Gastroesophageal sphincter (tissue), 4 donors: ENCODE data around the gene SYNJ2. TPM values are rescaled to one million over a fixed set of nuclear protein-coding genes. Genes with fewer than 3 reads are reported as not detected.
"Not testable (repeated sequence)": the region's sequence is repeated elsewhere in the genome, so short reads cannot be mapped to it uniquely, and the experiment has no call there.

Experiments
- ATAC-seq: fragments of 150-250 bp; one replicate; pipeline ENCODE4 v1.9.1; 2016; ENCODE audit warnings: mild to moderate bottlenecking, moderate library complexity
- H3K27ac ChIP-seq, 4 donors: fragments of 200-600 bp; sonication (generic) in 3 of 4; 1 replicate in 3 of 4; 2 replicates in 1 of 4; pipeline ENCODE4 v1.5.1; 2016 to 2019
- H3K27me3 ChIP-seq: fragments of 200-600 bp; sonication (generic); one replicate; pipeline ENCODE4 v1.5.1; 2019
- H3K36me3 ChIP-seq, 2 donors: fragments of 200-600 bp; sonication (generic); one replicate each; pipeline ENCODE4 v1.5.1; 2019; ENCODE audit warnings: control low read depth in 1 of 2
- H3K4me1 ChIP-seq, 3 donors: fragments of 200-600 bp; sonication (generic); 1 replicate in 2 of 3; 2 replicates in 1 of 3; pipeline ENCODE4 v1.5.1; 2016 to 2019; ENCODE audit warnings: control low read depth in 2 of 3
- H3K4me3 ChIP-seq, 2 donors: fragments of 200-600 bp; sonication (generic); one replicate each; pipeline ENCODE4 v1.5.1; 2019; ENCODE audit warnings: mild to moderate bottlenecking in 1 of 2, moderate library complexity in 1 of 2
- H3K9me3 ChIP-seq, 3 donors: fragments of 200-600 bp; sonication (generic); one replicate each; pipeline ENCODE4 v1.5.1; 2017 to 2019; ENCODE audit warnings: control low read depth in 2 of 3
- EP300 ChIP-seq: sonication (generic); formaldehyde crosslinking; IDR thresholded peaks from one replicate; pipeline ENCODE4 v1.6.1; 2017; ENCODE audit warnings: antibody characterized with exemption, mild to moderate bottlenecking
- POLR2A ChIP-seq, 2 donors: fragments of 450-650 bp; IDR thresholded peaks; one replicate each; pipeline ENCODE4 v1.6.1; 2017; ENCODE audit warnings: antibody characterized with exemption in 2 of 2, mild to moderate bottlenecking in 2 of 2, moderate library complexity in 1 of 2
- POLR2AphosphoS5 ChIP-seq: sonication (generic); formaldehyde crosslinking; IDR thresholded peaks from one replicate; pipeline ENCODE4 v1.6.1; 2017; ENCODE audit warnings: antibody characterized with exemption
- WGBS, 2 donors: methylation state at CpG; one replicate each; pipeline ENCODE4 v1.1.5; 2018; ENCODE audit warnings: low coverage in 1 of 2; 5-methylcytosine and 5-hydroxymethylcytosine counted together
- total RNA-seq, 4 donors: library from RNA; depleted of rRNA; stranded (reverse); fragments of >200 nt; gene quantifications; one replicate each; pipeline ENCODE4 v1.1.0, GENCODE V29; 2016
- TF ChIP-seq, protein P1 (sequence below), 4 experiments: fragments of 200-600 bp in 2 of 4; fragments of 450-650 bp in 2 of 4; sonication (generic) in 1 of 4; IDR thresholded peaks; one replicate each; pipeline ENCODE4 v1.5.1; 2017 to 2019; ENCODE audit warnings: antibody characterized with exemption in 4 of 4, mild to moderate bottlenecking in 2 of 4, moderate library complexity in 2 of 4

Gene SYNJ2
- total RNA-seq, 4 donors from 2014 or later = 19.9 to 27.9 (median 21.6) TPM

DNA sequence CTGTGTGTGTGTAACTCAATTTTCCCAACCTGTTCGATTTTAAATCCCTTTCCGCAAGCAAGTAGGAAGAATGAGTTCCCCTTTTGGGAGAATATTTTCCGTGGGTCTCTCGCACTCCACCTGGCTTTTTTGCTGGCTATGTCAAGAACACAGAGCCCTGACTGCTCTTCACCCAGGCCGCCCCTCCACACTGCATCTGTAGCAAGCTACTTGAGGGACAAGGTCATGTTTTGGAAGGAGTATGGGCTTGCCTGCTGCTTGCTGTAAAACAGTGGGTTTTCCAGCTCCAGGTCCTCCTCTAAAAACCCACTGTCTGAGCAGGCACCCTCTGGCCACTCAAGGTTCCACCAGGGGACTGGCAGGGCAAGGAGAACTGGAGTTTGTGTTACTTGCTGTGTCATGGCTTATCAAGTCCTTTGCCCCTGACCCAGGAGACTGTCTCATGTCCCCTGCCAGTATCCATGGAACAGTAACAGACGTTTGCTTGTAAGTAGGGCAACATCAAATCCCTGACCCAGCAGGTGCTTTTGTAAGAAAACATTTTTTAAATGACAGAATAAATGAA is 35.5 kb upstream of the SYNJ2 start:
- peaks cover 0 to 12% (median 0%) of the 10 kb centered on the region in 3 donors for H3K9me3 ChIP-seq
- no peak overlapping the region for H3K27ac ChIP-seq
- H3K4me3 ChIP-seq = no peak overlapping the region
- no peak for ATAC-seq
- 82 to 89% methylated on average over 4 to 6 of the region's 6 CpGs for WGBS, 2 donors
- TF ChIP-seq EP300 (no peak), POLR2AphosphoS5 (no peak), POLR2A (IDR thresholded peaks at IDR 0.05) (no peak)
- TF ChIP-seq, protein P1, sequence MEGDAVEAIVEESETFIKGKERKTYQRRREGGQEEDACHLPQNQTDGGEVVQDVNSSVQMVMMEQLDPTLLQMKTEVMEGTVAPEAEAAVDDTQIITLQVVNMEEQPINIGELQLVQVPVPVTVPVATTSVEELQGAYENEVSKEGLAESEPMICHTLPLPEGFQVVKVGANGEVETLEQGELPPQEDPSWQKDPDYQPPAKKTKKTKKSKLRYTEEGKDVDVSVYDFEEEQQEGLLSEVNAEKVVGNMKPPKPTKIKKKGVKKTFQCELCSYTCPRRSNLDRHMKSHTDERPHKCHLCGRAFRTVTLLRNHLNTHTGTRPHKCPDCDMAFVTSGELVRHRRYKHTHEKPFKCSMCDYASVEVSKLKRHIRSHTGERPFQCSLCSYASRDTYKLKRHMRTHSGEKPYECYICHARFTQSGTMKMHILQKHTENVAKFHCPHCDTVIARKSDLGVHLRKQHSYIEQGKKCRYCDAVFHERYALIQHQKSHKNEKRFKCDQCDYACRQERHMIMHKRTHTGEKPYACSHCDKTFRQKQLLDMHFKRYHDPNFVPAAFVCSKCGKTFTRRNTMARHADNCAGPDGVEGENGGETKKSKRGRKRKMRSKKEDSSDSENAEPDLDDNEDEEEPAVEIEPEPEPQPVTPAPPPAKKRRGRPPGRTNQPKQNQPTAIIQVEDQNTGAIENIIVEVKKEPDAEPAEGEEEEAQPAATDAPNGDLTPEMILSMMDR (IDR thresholded peaks at IDR 0.05) = no peak
- no peaks in the 10 kb centered on the region for H3K27me3 ChIP-seq
- peaks cover 0 to 56% of the 10 kb centered on the region in 2 donors for H3K36me3 ChIP-seq
- H3K4me1 ChIP-seq = no peaks in the 10 kb centered on the region

- H3K27ac ChIP-seq = no peak overlapping the region
- no peaks in the 10 kb centered on the region for H3K4me1 ChIP-seq
- no peaks in the 10 kb centered on the region for H3K27me3 ChIP-seq
- peaks cover 0 to 12% (median 0%) of the 10 kb centered on the region in 3 donors for H3K9me3 ChIP-seq
- 39% methylated on average over 5 of the region's 5 CpGs; no CpG with 5 or more reads in 1 of the 2 donors for WGBS, 2 donors
- H3K36me3 ChIP-seq = peaks cover 0 to 48% of the 10 kb centered on the region in 2 donors
- H3K4me3 ChIP-seq = no peak overlapping the region
- no peak for TF ChIP-seq EP300
- TF ChIP-seq, protein P1 (IDR thresholded peaks at IDR 0.05) = peak in 3 of 4 experiments; percentile 29 to 52 (median 40)
- peak; percentile 16 for TF ChIP-seq POLR2AphosphoS5
- peak; percentile 36 for ATAC-seq
Measured at GRCh38 chr6:157946865-157947532, 34.7 kb upstream of the SYNJ2 start.

DNA sequence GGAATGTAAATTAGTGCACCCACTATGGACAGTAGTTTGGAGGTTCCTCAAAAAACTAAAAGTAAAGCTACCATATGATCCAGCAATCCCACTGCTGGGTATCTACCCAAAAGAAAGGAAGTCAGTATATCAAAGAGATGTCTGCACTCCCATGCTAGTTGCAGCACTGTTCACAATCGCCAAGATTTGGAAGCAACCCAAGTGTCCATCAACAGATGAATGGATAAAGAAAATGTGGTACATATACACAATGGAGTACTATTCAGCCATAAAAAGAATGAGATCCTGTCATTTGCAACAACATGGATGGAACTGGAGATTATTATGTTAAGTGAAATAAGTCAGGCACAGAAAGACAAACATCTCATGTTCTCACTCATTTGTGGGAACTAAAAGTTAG is 30.8 kb upstream of the SYNJ2 start:
- not testable (repeated sequence) for H3K27me3 ChIP-seq, ATAC-seq, H3K4me1 ChIP-seq, H3K36me3 ChIP-seq, H3K4me3 ChIP-seq, H3K27ac ChIP-seq
- 88 to 100% methylated on average over 1 of the region's 1 CpG for WGBS, 2 donors
- peaks cover 0 to 12% (median 0%) of the 10 kb centered on the region in 3 donors for H3K9me3 ChIP-seq

- H3K27me3 ChIP-seq = no peaks in the 10 kb centered on the region
- TF ChIP-seq POLR2AphosphoS5 = no peak
- TF ChIP-seq, protein P1 (IDR thresholded peaks at IDR 0.05) = no peak
- TF ChIP-seq EP300 = no peak
- TF ChIP-seq POLR2A (IDR thresholded peaks at IDR 0.05) = no peak
- WGBS, 2 donors = 75% methylated on average over 9 of the region's 9 CpGs; no CpG with 5 or more reads in 1 of the 2 donors
Measured at GRCh38 chr6:157951828-157952227, 29.8 kb upstream of the SYNJ2 start.

DNA sequence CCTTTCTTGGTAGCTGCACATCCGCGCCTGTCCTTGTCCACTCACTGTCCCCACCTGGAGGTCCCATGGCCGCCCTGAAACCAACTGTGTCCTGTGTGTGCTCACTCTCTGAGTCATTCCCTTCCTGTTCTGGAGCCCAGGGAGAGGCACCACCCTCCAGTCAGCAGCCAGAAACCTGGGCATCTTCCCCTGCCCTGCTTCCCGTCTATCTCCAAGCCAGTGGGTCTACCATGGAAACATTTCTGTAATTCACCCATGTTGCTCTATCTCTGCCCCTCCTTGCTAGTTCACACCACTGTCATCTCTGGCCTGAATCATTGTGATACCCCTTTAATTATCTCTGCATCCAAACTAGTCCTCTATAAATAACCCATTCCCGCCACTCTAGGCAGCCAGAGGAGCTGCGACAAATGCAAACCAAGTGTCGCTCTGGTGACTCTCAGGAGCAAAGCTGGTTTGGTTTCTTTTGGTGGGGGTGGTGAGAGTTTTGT is 28.8 kb upstream of the SYNJ2 start:
- Histone ChIP-seq H3K4me1 (peaks cover 0 to 5% (median 0%) of the 10 kb centered on the region in 3 donors), H3K36me3 (no peaks in the 10 kb centered on the region), H3K4me3 (no peak overlapping the region), H3K27me3 (no peaks in the 10 kb centered on the region), H3K27ac (no peak overlapping the region), H3K9me3 (peaks cover 0 to 16% (median 0%) of the 10 kb centered on the region in 3 donors)
- TF ChIP-seq, protein P1 (IDR thresholded peaks at IDR 0.05) = no peak
- no peak for TF ChIP-seq POLR2A (IDR thresholded peaks at IDR 0.05)
- no peak for TF ChIP-seq POLR2AphosphoS5
- TF ChIP-seq EP300 = no peak
- no peak for ATAC-seq
- WGBS, 2 donors = 79 to 82% methylated on average over 3 to 7 of the region's 7 CpGs

More at GRCh38 chr6:157951828-157952227, 29.8 kb upstream of the SYNJ2 start:
- Histone ChIP-seq H3K4me1 (peaks cover 0 to 5% (median 0%) of the 10 kb centered on the region in 3 donors), H3K4me3 (no peak overlapping the region), H3K9me3 (peaks cover 0 to 12% (median 0%) of the 10 kb centered on the region in 3 donors), H3K36me3 (no peaks in the 10 kb centered on the region), H3K27ac (no peak overlapping the region)
- ATAC-seq = no peak
